Astrocyte (in vitro differentiated cells and primary cell): Measurements from ENCODE around the gene GCNT1.

Experiments used
- EZH2 ChIP-seq: IDR thresholded peaks from 2 replicates; pipeline ENCODE4 v1.6.1; 2012; ENCODE audit warnings: mild to moderate bottlenecking, low read length, inconsistent platforms; ENCODE audit not compliant: insufficient read depth
- TF ChIP-seq, protein P1 (sequence below): IDR thresholded peaks from 2 replicates; pipeline ENCODE4 v1.5.1; 2011; ENCODE audit warnings: low read depth, mild to moderate bottlenecking, inconsistent platforms, low read length, moderate library complexity; ENCODE audit not compliant: insufficient read depth

GRCh38 chr9:76510446-76510845 is 51.5 kb downstream of the GCNT1 start:
- TF ChIP-seq, protein P1, sequence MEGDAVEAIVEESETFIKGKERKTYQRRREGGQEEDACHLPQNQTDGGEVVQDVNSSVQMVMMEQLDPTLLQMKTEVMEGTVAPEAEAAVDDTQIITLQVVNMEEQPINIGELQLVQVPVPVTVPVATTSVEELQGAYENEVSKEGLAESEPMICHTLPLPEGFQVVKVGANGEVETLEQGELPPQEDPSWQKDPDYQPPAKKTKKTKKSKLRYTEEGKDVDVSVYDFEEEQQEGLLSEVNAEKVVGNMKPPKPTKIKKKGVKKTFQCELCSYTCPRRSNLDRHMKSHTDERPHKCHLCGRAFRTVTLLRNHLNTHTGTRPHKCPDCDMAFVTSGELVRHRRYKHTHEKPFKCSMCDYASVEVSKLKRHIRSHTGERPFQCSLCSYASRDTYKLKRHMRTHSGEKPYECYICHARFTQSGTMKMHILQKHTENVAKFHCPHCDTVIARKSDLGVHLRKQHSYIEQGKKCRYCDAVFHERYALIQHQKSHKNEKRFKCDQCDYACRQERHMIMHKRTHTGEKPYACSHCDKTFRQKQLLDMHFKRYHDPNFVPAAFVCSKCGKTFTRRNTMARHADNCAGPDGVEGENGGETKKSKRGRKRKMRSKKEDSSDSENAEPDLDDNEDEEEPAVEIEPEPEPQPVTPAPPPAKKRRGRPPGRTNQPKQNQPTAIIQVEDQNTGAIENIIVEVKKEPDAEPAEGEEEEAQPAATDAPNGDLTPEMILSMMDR, result no peak
- no peak for TF ChIP-seq EZH2
